Adrenal gland (tissue), 19 donors: Measurements from ENCODE around the gene CUX1. TPM values are rescaled to one million over a fixed set of nuclear protein-coding genes. Genes with fewer than 3 reads are reported as not detected.
A peak's percentile ranks its signal among the peaks of the same experiment; 100 is the strongest.

ENCODE experiments used
- DNase-seq, 7 donors: peaks; one replicate each; pipeline ENCODE4 v3.0.0-alpha.2; 2019 to 2020
- H3K27ac ChIP-seq, 5 donors: fragments of 200-600 bp; sonication (generic) in 4 of 5; 1 replicate in 3 of 5; 2 replicates in 2 of 5; pipeline versions ENCODE4 v1.5.1 to v1.8.0; 2016 to 2020; ENCODE audit warnings: mild to moderate bottlenecking in 1 of 5
- H3K27me3 ChIP-seq: fragments of 200-600 bp; 2 replicates; pipeline ENCODE4 v1.8.0; 2021
- H3K36me3 ChIP-seq, 2 donors: fragments of 200-600 bp; replicated peaks in 1 of 2; 1 replicate in 1 of 2; 2 replicates in 1 of 2; pipeline versions ENCODE4 v1.5.1 to v1.8.0; 2018 to 2022
- H3K4me1 ChIP-seq, 2 donors: fragments of 200-600 bp; replicated peaks in 1 of 2; 1 replicate in 1 of 2; 2 replicates in 1 of 2; pipeline versions ENCODE4 v1.5.1 to v1.8.0; 2018 to 2021
- H3K4me3 ChIP-seq, 4 donors: fragments of 200-600 bp; sonication (generic) in 3 of 4; one replicate each; pipeline ENCODE4 v1.5.1; 2016 to 2018
- H3K9me3 ChIP-seq, 3 donors: fragments of 200-600 bp; sonication (generic) in 1 of 3; replicated peaks in 1 of 3; 1 replicate in 2 of 3; 2 replicates in 1 of 3; pipeline versions ENCODE4 v1.5.1 to v1.8.0; 2016 to 2021
- POLR2A ChIP-seq, 2 donors: fragments of 450-650 bp; IDR thresholded peaks; one replicate each; pipeline ENCODE4 v1.6.1; 2017; ENCODE audit warnings: antibody characterized with exemption in 2 of 2, mild to moderate bottlenecking in 2 of 2, moderate library complexity in 1 of 2
- WGBS, 4 donors: extraction: QIAGEN DNeasy Blood & Tissue Kit in 2 of 4; methylation state at CpG; one replicate each; pipeline versions ENCODE4 v1.1.5 to v1.1.7; 2013 to 2017; 5-methylcytosine and 5-hydroxymethylcytosine counted together
- intact Hi-C, 2 donors: fragments of 100-400 bp; cut with DNase I; formaldehyde crosslinking; loops; one replicate each; pipeline versions ENCODE4 v1.14.1 to v1.15.0; 2022 to 2023
- long read RNA-seq, 10 donors: library from polyadenylated mRNA in 3 of 10; unstranded in 2 of 10; stranded (forward) in 1 of 10; transcript quantifications; one replicate each; pipeline ENCODE4 v2.0.0 and lab custom pipeline, GENCODE V29; 2021 to 2026
- polyA plus RNA-seq, 3 donors: library from polyadenylated mRNA; stranded (reverse); fragments of 200-250 nt in 2 of 3; fragments of 350-450 nt in 1 of 3; fragmentation: Illumina TruSeq in 1 of 3; extraction: RNeasy Lipid Tissue Mini Kit (QIAGEN cat#74804) in 1 of 3; gene quantifications; one replicate each; pipeline ENCODE4 v1.2.3, GENCODE V29; 2013 to 2014
- total RNA-seq, 9 donors: library from RNA; depleted of rRNA in 4 of 9; stranded (reverse); fragments of >200 nt in 4 of 9; fragments of 120-200 nt in 1 of 9; fragmentation: NEBNext Ultra II Directional in 1 of 9; extraction: Animal tissue kit (Norgen Biotek cat#: 25700) in 1 of 9; gene quantifications; one replicate each; pipeline versions ENCODE4 v1.1.0 to v1.2.4, GENCODE V29; 2013 to 2023
- TF ChIP-seq, protein P1 (sequence below), 6 experiments: fragments of 450-650 bp in 4 of 6; fragments of 200-600 bp in 2 of 6; sonication (generic) in 1 of 6; IDR thresholded peaks; 1 replicate in 5 of 6; 2 replicates in 1 of 6; pipeline versions ENCODE4 v1.5.1 to v1.8.0; 2016 to 2021; ENCODE audit warnings: antibody characterized with exemption in 6 of 6, mild to moderate bottlenecking in 2 of 6, moderate library complexity in 1 of 6
- donor health status: healthy with polysubstance abuse.
- donor health status: Bipolar disorder and iron deficiency.
- donor health status: DM: yes; HTN: yes; CAD: no.
- donor health status: DM: no; HTN: no; CAD: no.
- donor health status: DM: no; HTN: no; CAD: no.
- donor health status: DM: yes; HTN: yes; CAD: no.

CUX1 gene
- total RNA-seq (10 to 100 TPM; 17.2 to 72.6 (median 58.7) TPM), polyA plus RNA-seq (10 to 100 TPM; 20.6 to 58.4 (median 23.4) TPM)
- long read RNA-seq, donor 1, partial matches to known transcripts: 0 of 1 reads
- long read RNA-seq, donor 1, other reads (novel, unspliced or antisense): 0 of 1 reads
- long read RNA-seq, donor 2: 0 reads
- long read RNA-seq, donor 3, partial matches to known transcripts: 0 of 1 reads
- long read RNA-seq, donor 3, other reads (novel, unspliced or antisense): 0 of 1 reads
- long read RNA-seq, donor 4, partial matches to known transcripts: 2 of 7 reads
- long read RNA-seq, donor 4, other reads (novel, unspliced or antisense): 4 of 7 reads
- long read RNA-seq, donor 5, transcript CUX1-202 (23 exons, 2,931 nt): major isoform, 14 of 40 reads
- long read RNA-seq, donor 5, partial matches to known transcripts: 16 of 40 reads
- long read RNA-seq, donor 5, other reads (novel, unspliced or antisense): 7 of 40 reads
- long read RNA-seq, donor 6, partial matches to known transcripts: 2 of 13 reads
- long read RNA-seq, donor 6, other reads (novel, unspliced or antisense): 11 of 13 reads
- long read RNA-seq, donor 7, partial matches to known transcripts: 0 of 1 reads
- long read RNA-seq, donor 7, other reads (novel, unspliced or antisense): 0 of 1 reads
- long read RNA-seq, donor 8, partial matches to known transcripts: 0 of 5 reads
- long read RNA-seq, donor 8, other reads (novel, unspliced or antisense): 0 of 5 reads
- long read RNA-seq, donor 9, partial matches to known transcripts: 0 of 2 reads
- long read RNA-seq, donor 9, other reads (novel, unspliced or antisense): 0 of 2 reads
- long read RNA-seq, donor 10: 0 reads

DNA sequence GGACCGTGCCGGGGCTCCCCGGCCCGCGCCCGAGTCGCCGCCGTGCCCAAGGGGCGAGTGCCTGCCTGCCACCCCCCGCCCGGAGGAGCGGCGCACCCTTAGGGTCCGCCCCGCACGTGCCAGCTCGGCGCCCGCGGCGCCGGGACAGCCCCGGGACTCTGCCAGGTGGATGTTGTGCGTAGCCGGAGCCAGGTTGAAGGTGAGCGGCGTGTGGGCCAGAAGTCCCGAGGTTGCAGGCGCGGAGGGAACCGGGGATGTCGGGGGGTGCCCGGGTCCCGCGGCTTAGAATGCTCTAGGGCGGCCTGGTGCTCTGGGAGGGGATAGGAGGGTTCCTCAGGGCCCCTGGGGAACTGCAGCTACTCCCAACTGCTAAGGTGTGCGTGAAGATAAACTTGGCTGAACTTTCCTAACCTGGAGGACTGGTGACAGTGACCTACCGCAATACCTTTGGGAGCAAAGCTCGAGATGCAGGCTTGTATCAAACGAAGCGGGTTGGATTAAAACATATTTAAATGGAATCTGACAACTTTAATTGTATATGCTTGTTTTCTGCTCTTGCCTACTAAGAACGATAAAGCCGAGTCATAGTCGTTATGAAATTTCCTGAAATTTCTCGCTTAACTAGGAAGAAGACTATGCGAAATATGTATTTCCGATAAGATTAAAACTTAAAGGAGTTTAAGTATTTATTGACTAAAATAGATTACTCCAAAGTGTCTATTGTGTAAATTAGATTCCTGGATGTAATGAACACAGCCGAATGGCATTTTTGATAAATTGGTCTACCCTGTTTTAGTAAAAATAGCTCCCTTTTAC lies at the start of gene CUX1:
Gene CUX1 (plus strand): TSS at position 156 of the 816 bp plus-strand sequence. CDS start 14 bp downstream, at position 170.
- intact Hi-C loops: loop anchor here (5.0 to 10.0 kb wide), 3 partner anchors 75 to 420 kb away; no protein-coding TSS in a partner anchor
- 14 to 52% (median 29%) methylated on average over 12 to 49 of the region's 49 CpGs for WGBS, 4 donors
- H3K36me3 ChIP-seq: no peaks in the 10 kb centered on the region
- DNase-seq: peak in 3 of 7 donors; percentile 16 to 51 (median 30)
- no peaks in the 10 kb centered on the region for H3K27me3 ChIP-seq
- H3K9me3 ChIP-seq: no peaks in the 10 kb centered on the region
- peak within 1 kb of the TSS in 2 of 5 donors; percentile 38 to 90 for H3K27ac ChIP-seq
- H3K4me3 ChIP-seq: peak within 1 kb of the TSS in 2 of 4 donors; percentile 70 to 93
- no peak for TF ChIP-seq POLR2A (IDR thresholded peaks at IDR 0.05)
- TF ChIP-seq, protein P1, sequence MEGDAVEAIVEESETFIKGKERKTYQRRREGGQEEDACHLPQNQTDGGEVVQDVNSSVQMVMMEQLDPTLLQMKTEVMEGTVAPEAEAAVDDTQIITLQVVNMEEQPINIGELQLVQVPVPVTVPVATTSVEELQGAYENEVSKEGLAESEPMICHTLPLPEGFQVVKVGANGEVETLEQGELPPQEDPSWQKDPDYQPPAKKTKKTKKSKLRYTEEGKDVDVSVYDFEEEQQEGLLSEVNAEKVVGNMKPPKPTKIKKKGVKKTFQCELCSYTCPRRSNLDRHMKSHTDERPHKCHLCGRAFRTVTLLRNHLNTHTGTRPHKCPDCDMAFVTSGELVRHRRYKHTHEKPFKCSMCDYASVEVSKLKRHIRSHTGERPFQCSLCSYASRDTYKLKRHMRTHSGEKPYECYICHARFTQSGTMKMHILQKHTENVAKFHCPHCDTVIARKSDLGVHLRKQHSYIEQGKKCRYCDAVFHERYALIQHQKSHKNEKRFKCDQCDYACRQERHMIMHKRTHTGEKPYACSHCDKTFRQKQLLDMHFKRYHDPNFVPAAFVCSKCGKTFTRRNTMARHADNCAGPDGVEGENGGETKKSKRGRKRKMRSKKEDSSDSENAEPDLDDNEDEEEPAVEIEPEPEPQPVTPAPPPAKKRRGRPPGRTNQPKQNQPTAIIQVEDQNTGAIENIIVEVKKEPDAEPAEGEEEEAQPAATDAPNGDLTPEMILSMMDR (IDR thresholded peaks at IDR 0.05): no peak
- H3K4me1 ChIP-seq: peaks cover 0 to 9% of the 10 kb centered on the region in 2 donors

DNA sequence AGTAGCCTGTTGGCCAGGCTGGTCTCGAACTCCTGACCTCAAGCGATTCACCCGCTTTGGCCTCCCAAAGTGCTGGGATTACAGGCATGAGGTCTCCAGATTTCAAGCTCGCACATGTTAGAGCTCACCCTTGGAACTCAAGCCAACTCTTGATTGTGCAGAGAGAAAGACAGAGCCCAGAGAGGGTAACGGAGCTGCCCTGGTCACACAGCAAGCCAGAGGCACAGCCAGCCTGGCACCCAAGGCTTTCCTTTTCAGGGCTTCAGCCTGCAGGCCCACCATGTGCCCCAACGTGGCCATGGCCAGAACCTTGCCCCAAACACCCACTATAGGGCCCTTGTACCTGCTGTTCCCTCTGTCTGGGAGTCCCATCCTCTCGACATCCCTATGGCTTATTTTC lies 49.1 kb upstream of the CUX1 start:
- H3K4me1 ChIP-seq: no peaks in the 10 kb centered on the region
- H3K27me3 ChIP-seq: no peaks in the 10 kb centered on the region
- no peak overlapping the region for H3K27ac ChIP-seq
- DNase-seq: no peak
- H3K4me3 ChIP-seq: no peak overlapping the region
- WGBS, 4 donors: 79 to 91% (median 85%) methylated on average over 7 of the region's 7 CpGs
- no peaks in the 10 kb centered on the region for H3K36me3 ChIP-seq
- no peak for TF ChIP-seq POLR2A (IDR thresholded peaks at IDR 0.05)
- TF ChIP-seq, protein P1 (IDR thresholded peaks at IDR 0.05): no peak
- intact Hi-C loops: no loop called here
- no peaks in the 10 kb centered on the region for H3K9me3 ChIP-seq

- H3K36me3 ChIP-seq: no peaks in the 10 kb centered on the region
- H3K27ac ChIP-seq: no peak overlapping the region
- intact Hi-C loops: no loop called here
- WGBS, 4 donors: 79 to 100% (median 85%) methylated on average over 4 of the region's 4 CpGs
- H3K9me3 ChIP-seq: no peaks in the 10 kb centered on the region
- TF ChIP-seq, protein P1 (IDR thresholded peaks at IDR 0.05): no peak
- TF ChIP-seq POLR2A (IDR thresholded peaks at IDR 0.05): no peak
- H3K4me1 ChIP-seq: no peaks in the 10 kb centered on the region
- no peak for DNase-seq
- H3K4me3 ChIP-seq: no peak overlapping the region
- H3K27me3 ChIP-seq: no peaks in the 10 kb centered on the region
These were observed 47.0 kb upstream of the CUX1 start for GRCh38 chr7:101770466-101770865.
